ENCODE data around the gene TMEM250. TPM values are rescaled to one million over a fixed set of nuclear protein-coding genes. Genes with fewer than 3 reads are reported as not detected.

The TMEM250 gene
- total and polyA plus RNA-seq, 2 of the 4 experiments (the other 2 are of a cell fraction), result 14.0 to 17.5 TPM

- Histone ChIP-seq H3K4me2 (ENCODE audit: low read depth, low read length) (no peak overlapping the region), H3K18ac (ENCODE audit: low read depth, low read length) (no peak overlapping the region), H3K27ac (ENCODE audit: insufficient read depth, low read length) (no peak overlapping the region), H3K27me3 (ENCODE audit: control insufficient read depth, insufficient read depth, low read length) (no peaks in the 10 kb centered on the region), H2AFZ (replicated peaks; ENCODE audit: low read length, poor library complexity) (no peak overlapping the region), H3K23ac (ENCODE audit: low read depth, low read length) (no peak overlapping the region), H3K79me1 (ENCODE audit: low read depth in 1 of 2, low read length in 2 of 2) (peaks cover 22 to 84% of the 10 kb centered on the region in 2 experiments), H4K20me1 (ENCODE audit: insufficient read depth, low read length) (peaks cover 88% of the 10 kb centered on the region), H2BK20ac (ENCODE audit: low read depth, low read length) (no peak overlapping the region), H3K56ac (ENCODE audit: extremely low read depth, insufficient read depth, low read length) (no peak overlapping the region), H4K5ac (ENCODE audit: low read depth, low read length) (no peak overlapping the region), H2BK5ac (ENCODE audit: low read depth, low read length, poor library complexity, severe bottlenecking) (no peak overlapping the region), H2AK9ac (replicated peaks; ENCODE audit: low read depth, low read length, poor library complexity) (no peak overlapping the region), H3K14ac (replicated peaks; ENCODE audit: low read depth, low read length) (no peak overlapping the region), H3K4ac (ENCODE audit: low read depth, low read length) (no peak overlapping the region), H3K9ac (ENCODE audit: low read depth, low read length) (no peak overlapping the region), H3K9me3 (ENCODE audit: control insufficient read depth, insufficient read depth, low read length) (no peaks in the 10 kb centered on the region), H2AK5ac (ENCODE audit: low read depth, low read length) (no peak overlapping the region), H2BK120ac (ENCODE audit: low read depth, low read length) (no peak overlapping the region), H3K36me3 (ENCODE audit: control insufficient read depth, insufficient read depth, low read length) (peaks cover 6% of the 10 kb centered on the region; the same call in 1 of the 2 replicates), H3K9me1 (ENCODE audit: insufficient read depth, low read length) (peaks cover 4% of the 10 kb centered on the region; the same call in 1 of the 2 replicates), H3K4me1 (ENCODE audit: control insufficient read depth, insufficient read depth, low read length) (peaks cover 7% of the 10 kb centered on the region; the same call in 1 of the 2 replicates), H2BK15ac (ENCODE audit: low read depth, low read length) (no peak overlapping the region), H4K91ac (ENCODE audit: insufficient read depth, low read depth, low read length) (no peak overlapping the region), H4K8ac (ENCODE audit: low read depth in 2 of 2, low read length in 2 of 2) (no peak overlapping the region), H3K4me3 (ENCODE audit: insufficient read depth, low read depth, low read length) (no peak overlapping the region)
- dilution Hi-C loops (cut with HindIII; ENCODE audit: low sequenced_read_pairs, unreplicated experiment), result no loop called here
- intact Hi-C loops (cut with micrococcal nuclease), result no loop called here
- DNase-seq, result no peak
- no TSS peak for BruUV-seq (replicated peaks)
- no peak for ATAC-seq (ENCODE audit: low read depth)
- whole genome bisulfite sequencing, 2 experiments (ENCODE audit: extremely low coverage in 2 of 2, insufficient read length in 1 of 2), result 96% methylated on average over 4 of the region's 23 CpGs; no CpG with 5 or more reads in 1 of the 2 experiments
- POLR2A ChIA-PET (ENCODE audit: unreplicated experiment), result no interaction called here
- no peak for TF ChIP-seq RCOR1 (IDR thresholded peaks at IDR 0.05; ENCODE audit: insufficient replicate concordance, low read length)
- TF ChIP-seq, protein P1, sequence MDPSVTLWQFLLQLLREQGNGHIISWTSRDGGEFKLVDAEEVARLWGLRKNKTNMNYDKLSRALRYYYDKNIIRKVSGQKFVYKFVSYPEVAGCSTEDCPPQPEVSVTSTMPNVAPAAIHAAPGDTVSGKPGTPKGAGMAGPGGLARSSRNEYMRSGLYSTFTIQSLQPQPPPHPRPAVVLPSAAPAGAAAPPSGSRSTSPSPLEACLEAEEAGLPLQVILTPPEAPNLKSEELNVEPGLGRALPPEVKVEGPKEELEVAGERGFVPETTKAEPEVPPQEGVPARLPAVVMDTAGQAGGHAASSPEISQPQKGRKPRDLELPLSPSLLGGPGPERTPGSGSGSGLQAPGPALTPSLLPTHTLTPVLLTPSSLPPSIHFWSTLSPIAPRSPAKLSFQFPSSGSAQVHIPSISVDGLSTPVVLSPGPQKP (IDR thresholded peaks at IDR 0.05; ENCODE audit: borderline replicate concordance, low read depth, low read length), result no peak
- TF ChIP-seq RFX5 (IDR thresholded peaks at IDR 0.05; ENCODE audit: low read depth, low read length), result no peak
- no peak for TF ChIP-seq RAD21 (IDR thresholded peaks at IDR 0.05; ENCODE audit: low read length)
- no peak for TF ChIP-seq MXI1 (IDR thresholded peaks at IDR 0.05; ENCODE audit: borderline replicate concordance, low read depth, low read length)
- no peak for TF ChIP-seq MAZ (IDR thresholded peaks at IDR 0.05; ENCODE audit: borderline replicate concordance, low read depth, low read length)
- TF ChIP-seq POLR2A (IDR thresholded peaks at IDR 0.05; ENCODE audit: low read depth, low read length), result no peak
- TF ChIP-seq USF2 (IDR thresholded peaks at IDR 0.05; ENCODE audit: low read depth, low read length), result no peak
- no peak for TF ChIP-seq NFE2L2 (IDR thresholded peaks at IDR 0.05; ENCODE audit: low read depth, low read length)
- TF ChIP-seq BHLHE40 (IDR thresholded peaks at IDR 0.05; ENCODE audit: low read depth, low read length), result no peak
- no peak for TF ChIP-seq CHD1 (IDR thresholded peaks at IDR 0.05; ENCODE audit: low read depth, low read length)
- no peak for TF ChIP-seq FOS (IDR thresholded peaks at IDR 0.05; ENCODE audit: low read depth, low read length)
- TF ChIP-seq, protein P2, sequence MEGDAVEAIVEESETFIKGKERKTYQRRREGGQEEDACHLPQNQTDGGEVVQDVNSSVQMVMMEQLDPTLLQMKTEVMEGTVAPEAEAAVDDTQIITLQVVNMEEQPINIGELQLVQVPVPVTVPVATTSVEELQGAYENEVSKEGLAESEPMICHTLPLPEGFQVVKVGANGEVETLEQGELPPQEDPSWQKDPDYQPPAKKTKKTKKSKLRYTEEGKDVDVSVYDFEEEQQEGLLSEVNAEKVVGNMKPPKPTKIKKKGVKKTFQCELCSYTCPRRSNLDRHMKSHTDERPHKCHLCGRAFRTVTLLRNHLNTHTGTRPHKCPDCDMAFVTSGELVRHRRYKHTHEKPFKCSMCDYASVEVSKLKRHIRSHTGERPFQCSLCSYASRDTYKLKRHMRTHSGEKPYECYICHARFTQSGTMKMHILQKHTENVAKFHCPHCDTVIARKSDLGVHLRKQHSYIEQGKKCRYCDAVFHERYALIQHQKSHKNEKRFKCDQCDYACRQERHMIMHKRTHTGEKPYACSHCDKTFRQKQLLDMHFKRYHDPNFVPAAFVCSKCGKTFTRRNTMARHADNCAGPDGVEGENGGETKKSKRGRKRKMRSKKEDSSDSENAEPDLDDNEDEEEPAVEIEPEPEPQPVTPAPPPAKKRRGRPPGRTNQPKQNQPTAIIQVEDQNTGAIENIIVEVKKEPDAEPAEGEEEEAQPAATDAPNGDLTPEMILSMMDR (conservative IDR thresholded peaks at IDR 0.05; ENCODE audit: low read depth, low read length), result no peak
- no peak for TF ChIP-seq SMC3 (IDR thresholded peaks at IDR 0.05; ENCODE audit: low read depth, low read length)
- no peak for TF ChIP-seq CEBPB (IDR thresholded peaks at IDR 0.05; ENCODE audit: low read depth, low read length)
- no peak for TF ChIP-seq MAFK (IDR thresholded peaks at IDR 0.05; ENCODE audit: low read depth, low read length)
- in situ Hi-C loops (cut with MboI; ENCODE audit: low sequenced_read_pairs), result no loop called here
- CTCF ChIA-PET, result no interaction called here
These were observed 38.0 kb downstream of the TMEM250 start for GRCh38 chr9:136080716-136081112.

All from IMR-90 (cell line).